Right cardiac atrium (tissue), 5 donors: ENCODE results near the gene NUP85. TPM values are rescaled to one million over a fixed set of nuclear protein-coding genes. Genes with fewer than 3 reads are reported as not detected.

ENCODE experiments used
- ATAC-seq, 2 donors: fragments of 200-7000 bp; cut with Tn5 transposase; one replicate each; pipeline versions ENCODE4 v1.8.0 to v1.9.1; 2020; ENCODE audit warnings: moderate library complexity in 2 of 2, mild to moderate bottlenecking in 1 of 2
- DNase-seq, 3 donors: peaks; one replicate each; pipeline ENCODE4 v3.0.0-alpha.2; 2020
- H3K27ac ChIP-seq: one replicate; pipeline ENCODE4 v1.5.1; 2013; ENCODE audit warnings: mild to moderate bottlenecking, low read length, control low read depth, moderate library complexity
- H3K27me3 ChIP-seq: one replicate; pipeline ENCODE4 v1.6.1; 2013; ENCODE audit not compliant: control insufficient read depth, insufficient read depth
- H3K4me1 ChIP-seq: one replicate; pipeline ENCODE4 v1.6.1; 2013; ENCODE audit warnings: low read length; ENCODE audit not compliant: control insufficient read depth, insufficient read depth
- H3K4me3 ChIP-seq: one replicate; pipeline ENCODE4 v1.5.1; 2013; ENCODE audit warnings: low read length, control low read depth
- H3K9me3 ChIP-seq: one replicate; pipeline ENCODE4 v1.6.1; 2013; ENCODE audit warnings: low read length; ENCODE audit not compliant: control insufficient read depth
- WGBS: extraction: QIAGEN DNeasy Blood & Tissue Kit; methylation state at CpG from one replicate; pipeline ENCODE4 v1.1.7; 2013; 5-methylcytosine and 5-hydroxymethylcytosine counted together
- intact Hi-C, 4 donors: fragments of 100-400 bp; cut with DNase I; formaldehyde crosslinking; loops; one replicate each; pipeline versions ENCODE4 v1.11.0 to v1.14.0; 2022 to 2023
- polyA plus RNA-seq: library from polyadenylated mRNA; stranded (reverse); fragments of 200-250 nt; gene quantifications from one replicate; pipeline ENCODE4 v1.2.3, GENCODE V29; 2013
- total RNA-seq, 4 donors: library from RNA; stranded (reverse); fragmentation: NEBNext Ultra II Directional; extraction: Animal tissue kit (Norgen Biotek cat#: 25700); gene quantifications; one replicate each; pipeline ENCODE4 v1.2.1, GENCODE V29; 2021
- donor health status: healthy with polysubstance abuse.
- donor health status: DM: no; HTN: yes; CAD: no.
- donor health status: DM: no; HTN: no; CAD: no.
- donor health status: DM: no; HTN: yes; CAD: no; lungs with severe emphysema.
- donor health status: DM: yes; HTN: yes; CAD: no.

The NUP85 gene
- total and polyA plus RNA-seq, 5 donors = 16.3 to 36.1 (median 32.4) TPM

- Histone ChIP-seq H3K4me3 (no peak overlapping the region), H3K27me3 (no peaks in the 10 kb centered on the region), H3K27ac (peak overlapping the region; percentile 50), H3K9me3 (no peaks in the 10 kb centered on the region), H3K4me1 (no peaks in the 10 kb centered on the region)
- ATAC-seq (peak; percentile 36 to 39), DNase-seq (peak in 1 of 3 donors; percentile 63)
- WGBS = 63% methylated on average over 4 of the region's 4 CpGs
- intact Hi-C loops = no loop called here
Observed at GRCh38 chr17:75228847-75229246, 23.4 kb downstream of the NUP85 start.

- H3K4me3 ChIP-seq = no peak overlapping the region
- no peaks in the 10 kb centered on the region for H3K4me1 ChIP-seq
- no peak for DNase-seq
- no peaks in the 10 kb centered on the region for H3K9me3 ChIP-seq
- intact Hi-C loops = no loop called here
- no peak overlapping the region for H3K27ac ChIP-seq
- H3K27me3 ChIP-seq = no peaks in the 10 kb centered on the region
- 97% methylated on average over 8 of the region's 8 CpGs for WGBS
- no peak for ATAC-seq
Observed at GRCh38 chr17:75231071-75231470, 25.6 kb downstream of the NUP85 start.

GRCh38 chr17:75231741-75232464 lies 26.4 kb downstream of the NUP85 start:
- Histone ChIP-seq H3K4me3 (no peak overlapping the region), H3K27me3 (no peaks in the 10 kb centered on the region), H3K9me3 (no peaks in the 10 kb centered on the region), H3K4me1 (no peaks in the 10 kb centered on the region), H3K27ac (no peak overlapping the region)
- intact Hi-C loops = no loop called here
- ATAC-seq = no peak
- WGBS = 93% methylated on average over 18 of the region's 18 CpGs
- DNase-seq = peak in 1 of 3 donors; percentile 40

- intact Hi-C loops = no loop called here
- H3K9me3 ChIP-seq = no peaks in the 10 kb centered on the region
- no peaks in the 10 kb centered on the region for H3K27me3 ChIP-seq
- H3K4me1 ChIP-seq = no peaks in the 10 kb centered on the region
- DNase-seq (no peak), ATAC-seq (no peak)
- H3K4me3 ChIP-seq = no peak overlapping the region
- 96% methylated on average over 13 of the region's 13 CpGs for WGBS
- H3K27ac ChIP-seq = no peak overlapping the region
Observed at GRCh38 chr17:75232786-75233185, 27.3 kb downstream of the NUP85 start.

- WGBS = 57% methylated on average over 12 of the region's 12 CpGs
- H3K4me3 ChIP-seq = no peak overlapping the region
- intact Hi-C loops = no loop called here
- DNase-seq (peak; percentile 36 to 79 (median 69)), ATAC-seq (peak; percentile 50 to 74)
- H3K27ac ChIP-seq = peak overlapping the region; percentile 58
- peaks cover 3% of the 10 kb centered on the region for H3K4me1 ChIP-seq
- no peaks in the 10 kb centered on the region for H3K9me3 ChIP-seq
- no peaks in the 10 kb centered on the region for H3K27me3 ChIP-seq
Observed at GRCh38 chr17:75237100-75238014, 31.9 kb downstream of the NUP85 start.

GRCh38 chr17:75238020-75238580 lies 32.6 kb downstream of the NUP85 start:
- WGBS = 77% methylated on average over 11 of the region's 11 CpGs
- H3K27me3 ChIP-seq = no peaks in the 10 kb centered on the region
- DNase-seq = peak in 1 of 3 donors; percentile 63
- H3K4me1 ChIP-seq = peaks cover 3% of the 10 kb centered on the region
- no peaks in the 10 kb centered on the region for H3K9me3 ChIP-seq
- no peak overlapping the region for H3K4me3 ChIP-seq
- ATAC-seq = no peak
- peak overlapping the region; percentile 16 for H3K27ac ChIP-seq
- intact Hi-C loops = no loop called here

GRCh38 chr17:75238684-75239191 lies 33.3 kb downstream of the NUP85 start:
- Histone ChIP-seq H3K27me3 (no peaks in the 10 kb centered on the region), H3K27ac (no peak overlapping the region), H3K4me3 (no peak overlapping the region), H3K9me3 (no peaks in the 10 kb centered on the region), H3K4me1 (peaks cover 3% of the 10 kb centered on the region)
- peak; percentile 51 to 78 (median 78) for DNase-seq
- ATAC-seq = peak; percentile 56 to 57
- WGBS = 36% methylated on average over 13 of the region's 13 CpGs
- intact Hi-C loops = no loop called here

GRCh38 chr17:75239214-75239613 lies 33.7 kb downstream of the NUP85 start:
- ATAC-seq (peak in 1 of 2 donors; percentile 1), DNase-seq (peak in 1 of 3 donors; percentile 48)
- Histone ChIP-seq H3K4me3 (no peak overlapping the region), H3K27me3 (no peaks in the 10 kb centered on the region), H3K27ac (no peak overlapping the region), H3K4me1 (peaks cover 3% of the 10 kb centered on the region), H3K9me3 (no peaks in the 10 kb centered on the region)
- intact Hi-C loops = no loop called here
- WGBS = 78% methylated on average over 12 of the region's 12 CpGs

GRCh38 chr17:75239778-75240393 lies 34.4 kb downstream of the NUP85 start:
- intact Hi-C loops = no loop called here
- peak in 1 of 3 donors; percentile 58 for DNase-seq
- Histone ChIP-seq H3K27ac (no peak overlapping the region), H3K4me3 (no peak overlapping the region), H3K9me3 (no peaks in the 10 kb centered on the region), H3K4me1 (peaks cover 3% of the 10 kb centered on the region), H3K27me3 (no peaks in the 10 kb centered on the region)
- no peak for ATAC-seq
- 90% methylated on average over 23 of the region's 23 CpGs for WGBS

- intact Hi-C loops = no loop called here
Observed at GRCh38 chr17:75240394-75241142, 35.1 kb downstream of the NUP85 start.

More at GRCh38 chr17:75240394-75241142, 35.1 kb downstream of the NUP85 start:
- Histone ChIP-seq H3K4me3 (no peak overlapping the region), H3K27ac (no peak overlapping the region), H3K4me1 (peaks cover 3% of the 10 kb centered on the region), H3K9me3 (no peaks in the 10 kb centered on the region), H3K27me3 (no peaks in the 10 kb centered on the region)
- WGBS = 61% methylated on average over 23 of the region's 23 CpGs
- peak in 2 of 3 donors; percentile 66 for DNase-seq
- peak in 1 of 2 donors; percentile 2 for ATAC-seq
